CD4-positive, alpha-beta T cell (primary cell): ENCODE data around the gene FGF14. TPM values are rescaled to one million over a fixed set of nuclear protein-coding genes. Genes with fewer than 3 reads are reported as not detected.

Experiments
- ATAC-seq: fragments of 200-7000 bp; cut with Tn5 transposase; one replicate; pipeline ENCODE4 v1.10.0; 2022; ENCODE audit warnings: mild to moderate bottlenecking; ENCODE audit not compliant: poor library complexity
- CTCF ChIA-PET: fragments of 350-600 bp; sonication (Branson Sonifier 250); formaldehyde crosslinking; loops from one replicate; lab custom pipeline; 2021; ENCODE audit warnings: antibody characterized with exemption, inconsistent platforms; lab: Charles Lee
- POLR2A ChIA-PET: fragments of 350-600 bp; sonication (Branson Sonifier 250); formaldehyde crosslinking; loops from one replicate; lab custom pipeline; 2021; ENCODE audit warnings: antibody characterized with exemption, inconsistent platforms; lab: Charles Lee
- DNase-seq, 14 experiments: peaks; one replicate each; pipeline ENCODE4 v3.0.0-alpha.2; 2013 to 2020; ENCODE audit warnings: mixed read lengths in 2 of 14
- H3K27ac ChIP-seq, 2 donors: one replicate each; pipeline versions ENCODE4 v1.5.1 to v1.7.0; 2013; ENCODE audit warnings: low read length in 2 of 2, low read depth in 1 of 2, mild to moderate bottlenecking in 1 of 2
- H3K27me3 ChIP-seq, 2 experiments: 1 replicate in 1 of 2; 2 replicates in 1 of 2; pipeline versions ENCODE4 v1.6.1 to v1.7.0; 2013; ENCODE audit warnings: low read length in 2 of 2, control low read depth in 1 of 2, mild to moderate bottlenecking in 1 of 2, moderate library complexity in 1 of 2; ENCODE audit not compliant: insufficient read depth in 2 of 2, control insufficient read depth in 1 of 2
- H3K36me3 ChIP-seq: one replicate; pipeline ENCODE4 v1.6.1; 2013; ENCODE audit warnings: low read length, control low read depth; ENCODE audit not compliant: insufficient read depth
- H3K4me1 ChIP-seq: one replicate; pipeline ENCODE4 v1.6.1; 2013; ENCODE audit warnings: low read length, control low read depth; ENCODE audit not compliant: insufficient read depth
- H3K4me3 ChIP-seq: one replicate; pipeline ENCODE4 v1.5.1; 2013; ENCODE audit warnings: mild to moderate bottlenecking, low read length, moderate library complexity
- H3K9me3 ChIP-seq, 2 experiments: 1 replicate in 1 of 2; 2 replicates in 1 of 2; pipeline versions ENCODE4 v1.6.1 to v1.7.0; 2013; ENCODE audit warnings: low read length in 2 of 2, mild to moderate bottlenecking in 2 of 2, control low read depth in 1 of 2, moderate library complexity in 1 of 2; ENCODE audit not compliant: control insufficient read depth in 1 of 2, insufficient read depth in 1 of 2
- H3K27ac Mint-ChIP-seq: one replicate; pipeline ENCODE4 v1.8.0; 2020; ENCODE audit warnings: mixed read lengths
- H3K27me3 Mint-ChIP-seq: one replicate; pipeline ENCODE4 v1.8.0; 2021; ENCODE audit warnings: mixed read lengths
- H3K36me3 Mint-ChIP-seq: one replicate; pipeline ENCODE4 v1.8.0; 2021; ENCODE audit warnings: low read depth, mixed read lengths
- H3K4me1 Mint-ChIP-seq: one replicate; pipeline ENCODE4 v1.8.0; 2021; ENCODE audit warnings: low read depth, mixed read lengths
- H3K4me3 Mint-ChIP-seq: one replicate; pipeline ENCODE4 v1.8.0; 2020; ENCODE audit warnings: mild to moderate bottlenecking, mixed read lengths
- H3K9me3 Mint-ChIP-seq: one replicate; pipeline ENCODE4 v1.8.0; 2020; ENCODE audit warnings: mixed read lengths
- CTCF ChIP-seq: fragments of 200-600 bp; IDR thresholded peaks from one replicate; pipeline ENCODE4 v1.8.0; 2022; ENCODE audit warnings: antibody characterized with exemption, mild to moderate bottlenecking
- intact Hi-C, 2 experiments: fragments of 100-400 bp; cut with DNase I in 1 of 2; cut with micrococcal nuclease in 1 of 2; formaldehyde crosslinking; loops; one replicate each; pipeline versions ENCODE4 v1.15.1 to v1.9.0; 2023 to 2025; cut with DNase I, micrococcal nuclease
- total RNA-seq, 174 experiments: library from RNA in 2 of 174; stranded (reverse) in 2 of 174; gene quantifications; one replicate each; pipeline ENCODE4 v1.2.3 and lab custom pipeline; 2021 to 2026

Gene FGF14
- total RNA-seq, 2 experiments from 2014 or later: not detected

- no peaks in the 10 kb centered on the region for H3K27me3 ChIP-seq
- TF ChIP-seq CTCF: no peak
- ChIA-PET CTCF (no interaction called here), POLR2A (no interaction called here)
- H3K36me3 ChIP-seq: no peaks in the 10 kb centered on the region
- H3K36me3 Mint-ChIP-seq: no peaks in the 10 kb centered on the region
- DNase-seq: no peak
- H3K4me1 ChIP-seq: no peaks in the 10 kb centered on the region
- H3K4me3 Mint-ChIP-seq: no peak overlapping the region
- intact Hi-C loops: no loop called here
- H3K27ac ChIP-seq: no peak overlapping the region
- no peaks in the 10 kb centered on the region for H3K4me1 Mint-ChIP-seq
- H3K9me3 ChIP-seq: no peaks in the 10 kb centered on the region
- no peak overlapping the region for H3K4me3 ChIP-seq
- H3K9me3 Mint-ChIP-seq: no peaks in the 10 kb centered on the region
- ATAC-seq: no peak
- no peaks in the 10 kb centered on the region for H3K27me3 Mint-ChIP-seq
- no peak overlapping the region for H3K27ac Mint-ChIP-seq
Measured at GRCh38 chr13:102323012-102323411, 78.8 kb downstream of the FGF14 start.

GRCh38 chr13:102322211-102322610, 79.6 kb downstream of the FGF14 start:
- no peak overlapping the region for H3K27ac Mint-ChIP-seq
- intact Hi-C loops: no loop called here
- Histone ChIP-seq H3K9me3 (no peaks in the 10 kb centered on the region), H3K27ac (no peak overlapping the region), H3K4me3 (no peak overlapping the region), H3K4me1 (no peaks in the 10 kb centered on the region), H3K27me3 (no peaks in the 10 kb centered on the region), H3K36me3 (no peaks in the 10 kb centered on the region)
- POLR2A ChIA-PET: no interaction called here
- DNase-seq (no peak), ATAC-seq (no peak)
- H3K27me3 Mint-ChIP-seq: no peaks in the 10 kb centered on the region
- no peaks in the 10 kb centered on the region for H3K4me1 Mint-ChIP-seq
- H3K4me3 Mint-ChIP-seq: no peak overlapping the region
- CTCF ChIA-PET: no interaction called here
- no peaks in the 10 kb centered on the region for H3K9me3 Mint-ChIP-seq
- no peak for TF ChIP-seq CTCF
- H3K36me3 Mint-ChIP-seq: no peaks in the 10 kb centered on the region

- Histone ChIP-seq H3K36me3 (no peaks in the 10 kb centered on the region), H3K9me3 (no peaks in the 10 kb centered on the region), H3K4me3 (no peak overlapping the region), H3K27me3 (no peaks in the 10 kb centered on the region), H3K27ac (no peak overlapping the region), H3K4me1 (no peaks in the 10 kb centered on the region)
- ChIA-PET POLR2A (no interaction called here), CTCF (no interaction called here)
- ATAC-seq (no peak), DNase-seq (no peak)
- Mint-ChIP-seq H3K27me3 (peaks cover 6% of the 10 kb centered on the region), H3K9me3 (no peaks in the 10 kb centered on the region), H3K4me3 (no peak overlapping the region), H3K27ac (no peak overlapping the region), H3K4me1 (no peaks in the 10 kb centered on the region), H3K36me3 (no peaks in the 10 kb centered on the region)
- no peak for TF ChIP-seq CTCF
- intact Hi-C loops: no loop called here
Measured at GRCh38 chr13:102318233-102318632, 83.6 kb downstream of the FGF14 start.
